Measurements from ENCODE around the gene SH2D1A. TPM values are rescaled to one million over a fixed set of nuclear protein-coding genes. Genes with fewer than 3 reads are reported as not detected.

The SH2D1A gene
- polyA plus RNA-seq, 1 of the 3 experiments (the other 2 are of a cell fraction): not detected

DNA sequence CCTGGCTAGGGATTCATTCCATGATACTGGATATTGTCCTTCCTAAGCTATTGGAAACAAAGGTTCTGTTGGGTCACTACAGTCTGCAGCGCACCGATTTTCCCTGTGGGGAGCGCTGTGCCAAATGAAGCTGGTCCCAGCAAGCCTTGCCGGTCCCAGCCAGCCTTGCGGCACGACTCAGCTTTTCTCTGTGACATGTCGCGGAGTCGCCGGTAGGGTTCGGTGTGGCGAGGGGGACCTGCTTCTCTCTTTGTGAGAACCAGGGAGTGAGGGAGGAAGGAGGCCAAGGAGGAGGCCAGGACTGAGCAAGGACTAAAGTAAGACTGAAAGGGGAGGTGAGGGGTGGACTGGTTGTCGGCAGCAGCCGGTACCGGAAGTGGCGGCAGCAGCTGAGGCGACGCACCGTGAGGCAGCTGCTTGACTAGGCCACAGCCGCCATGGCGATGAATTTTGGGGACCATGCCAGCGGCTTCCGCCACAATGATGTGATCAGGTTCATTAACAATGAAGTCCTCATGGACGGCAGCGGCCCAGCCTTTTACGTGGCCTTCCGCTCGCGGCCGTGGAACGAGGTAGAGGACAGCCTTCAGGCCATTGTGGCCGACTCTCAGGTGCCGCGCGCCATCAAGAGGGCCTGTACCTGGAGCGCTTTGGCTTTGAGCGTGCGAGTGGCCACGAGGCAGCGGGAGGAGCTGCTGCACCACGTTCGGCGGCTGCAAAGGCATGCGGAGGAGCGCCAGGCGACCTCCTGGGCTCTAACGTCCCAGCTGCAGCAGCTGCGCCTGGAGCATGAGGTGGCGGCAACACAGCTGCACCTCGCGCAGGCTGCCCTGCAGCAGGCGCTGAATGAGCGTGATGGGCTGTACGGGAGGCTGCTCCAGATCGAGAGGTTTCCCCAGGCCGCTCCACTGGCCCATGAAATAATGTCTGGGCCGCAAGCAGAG, 13.6 kb upstream of the SH2D1A start, which contains the start of gene TEX13D:
Gene TEX13D (plus strand): TSS at position 180 of the 944 bp plus-strand sequence. CDS start 258 bp downstream, at position 438.
- no peaks in the 10 kb centered on the region for H3K9me2 ChIP-seq
- no peak within 1 kb of the TSS for H3K4me3 ChIP-seq (ENCODE audit: low read depth in 2 of 2, low read length in 1 of 2)
- H3K9ac ChIP-seq: no peak within 1 kb of the TSS
- H3K27me3 ChIP-seq (ENCODE audit: insufficient read depth): no peaks in the 10 kb centered on the region
- no peaks in the 10 kb centered on the region for H3F3A ChIP-seq (replicated peaks; ENCODE audit: insufficient read depth)
- DNase-seq: no peak
- no peaks in the 10 kb centered on the region for H3K79me2 ChIP-seq (ENCODE audit: insufficient read depth)
- TF ChIP-seq SIN3A (IDR thresholded peaks at IDR 0.05; ENCODE audit: borderline replicate concordance, low read depth, low read length) (no peak), JUND (IDR thresholded peaks at IDR 0.05) (no peak), EP300 (IDR thresholded peaks at IDR 0.05; ENCODE audit: borderline replicate concordance in 1 of 2, low read depth in 1 of 2, low read length in 1 of 2) (no peak), POLR2AphosphoS5 (IDR thresholded peaks at IDR 0.05; ENCODE audit: low read depth, low read length) (no peak), SMC3 (IDR thresholded peaks at IDR 0.05; ENCODE audit: low read depth, low read length) (no peak), GABPA (IDR thresholded peaks at IDR 0.05; ENCODE audit: low read depth) (no peak), NFIC (IDR thresholded peaks at IDR 0.05; ENCODE audit: borderline replicate concordance) (no peak), MEF2A (IDR thresholded peaks at IDR 0.05; ENCODE audit: borderline replicate concordance, low read depth) (no peak), FOXM1 (IDR thresholded peaks at IDR 0.05; ENCODE audit: low read depth) (no peak), GATA2 (CRISPR knock-in tag; IDR thresholded peaks at IDR 0.05) (no peak), TAF1 (IDR thresholded peaks at IDR 0.05; ENCODE audit: borderline replicate concordance, low read depth, low read length) (no peak), NRF1 (IDR thresholded peaks at IDR 0.05; ENCODE audit: low read depth, low read length) (no peak), RAD21 (IDR thresholded peaks at IDR 0.05; ENCODE audit: low read length) (no peak), CHD2 (IDR thresholded peaks at IDR 0.05; ENCODE audit: low read length, partially characterized antibody) (no peak), RXRA (IDR thresholded peaks at IDR 0.05; ENCODE audit: borderline replicate concordance, low read depth) (no peak), EZH2phosphoT487 (IDR thresholded peaks at IDR 0.05; ENCODE audit: borderline replicate concordance, low read depth) (no peak), FOSL2 (IDR thresholded peaks at IDR 0.05; ENCODE audit: borderline replicate concordance, low read depth) (no peak)
- TF ChIP-seq, protein P1, sequence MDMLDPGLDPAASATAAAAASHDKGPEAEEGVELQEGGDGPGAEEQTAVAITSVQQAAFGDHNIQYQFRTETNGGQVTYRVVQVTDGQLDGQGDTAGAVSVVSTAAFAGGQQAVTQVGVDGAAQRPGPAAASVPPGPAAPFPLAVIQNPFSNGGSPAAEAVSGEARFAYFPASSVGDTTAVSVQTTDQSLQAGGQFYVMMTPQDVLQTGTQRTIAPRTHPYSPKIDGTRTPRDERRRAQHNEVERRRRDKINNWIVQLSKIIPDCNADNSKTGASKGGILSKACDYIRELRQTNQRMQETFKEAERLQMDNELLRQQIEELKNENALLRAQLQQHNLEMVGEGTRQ (IDR thresholded peaks at IDR 0.05; ENCODE audit: borderline replicate concordance, low read depth, low read length): no peak
- TF ChIP-seq, protein P2, sequence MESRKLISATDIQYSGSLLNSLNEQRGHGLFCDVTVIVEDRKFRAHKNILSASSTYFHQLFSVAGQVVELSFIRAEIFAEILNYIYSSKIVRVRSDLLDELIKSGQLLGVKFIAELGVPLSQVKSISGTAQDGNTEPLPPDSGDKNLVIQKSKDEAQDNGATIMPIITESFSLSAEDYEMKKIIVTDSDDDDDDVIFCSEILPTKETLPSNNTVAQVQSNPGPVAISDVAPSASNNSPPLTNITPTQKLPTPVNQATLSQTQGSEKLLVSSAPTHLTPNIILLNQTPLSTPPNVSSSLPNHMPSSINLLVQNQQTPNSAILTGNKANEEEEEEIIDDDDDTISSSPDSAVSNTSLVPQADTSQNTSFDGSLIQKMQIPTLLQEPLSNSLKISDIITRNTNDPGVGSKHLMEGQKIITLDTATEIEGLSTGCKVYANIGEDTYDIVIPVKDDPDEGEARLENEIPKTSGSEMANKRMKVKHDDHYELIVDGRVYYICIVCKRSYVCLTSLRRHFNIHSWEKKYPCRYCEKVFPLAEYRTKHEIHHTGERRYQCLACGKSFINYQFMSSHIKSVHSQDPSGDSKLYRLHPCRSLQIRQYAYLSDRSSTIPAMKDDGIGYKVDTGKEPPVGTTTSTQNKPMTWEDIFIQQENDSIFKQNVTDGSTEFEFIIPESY (IDR thresholded peaks at IDR 0.05; ENCODE audit: borderline replicate concordance, low read depth): no peak
- H3K27ac ChIP-seq (ENCODE audit: low read depth in 2 of 2, low read length in 1 of 2): no peak within 1 kb of the TSS
- no peak within 1 kb of the TSS for H3K4me2 ChIP-seq
- H2AFZ ChIP-seq (ENCODE audit: low read depth): no peak within 1 kb of the TSS
- ChIA-PET CTCF (no interaction called here), POLR2A (no interaction called here)
- no peaks in the 10 kb centered on the region for H3K4me1 ChIP-seq (ENCODE audit: control insufficient read depth in 1 of 2, insufficient read depth in 2 of 2, low read depth in 1 of 2, low read length in 1 of 2)
- no peaks in the 10 kb centered on the region for H3K9me3 ChIP-seq
- H3K36me3 ChIP-seq (replicated peaks in 1 of 2; ENCODE audit: control insufficient read depth in 1 of 2, insufficient read depth in 2 of 2, low read length in 1 of 2): no peaks in the 10 kb centered on the region
- 55% methylated on average over 38 of the region's 57 CpGs for WGBS (ENCODE audit: low lambda C conversion rate)
- no peaks in the 10 kb centered on the region for H4K20me1 ChIP-seq (ENCODE audit: insufficient read depth)
